Hair follicle dermal papilla cell (primary cell): ENCODE measurements around the gene PLA2G4C. TPM values are rescaled to one million over a fixed set of nuclear protein-coding genes. Genes with fewer than 3 reads are reported as not detected.

Experiments
- total RNA-seq: library from RNA; depleted of rRNA; stranded (reverse); fragments of >200 nt; gene quantifications from 2 replicates; pipeline ENCODE4 v1.2.3, GENCODE V29; 2012

PLA2G4C gene, protein sequence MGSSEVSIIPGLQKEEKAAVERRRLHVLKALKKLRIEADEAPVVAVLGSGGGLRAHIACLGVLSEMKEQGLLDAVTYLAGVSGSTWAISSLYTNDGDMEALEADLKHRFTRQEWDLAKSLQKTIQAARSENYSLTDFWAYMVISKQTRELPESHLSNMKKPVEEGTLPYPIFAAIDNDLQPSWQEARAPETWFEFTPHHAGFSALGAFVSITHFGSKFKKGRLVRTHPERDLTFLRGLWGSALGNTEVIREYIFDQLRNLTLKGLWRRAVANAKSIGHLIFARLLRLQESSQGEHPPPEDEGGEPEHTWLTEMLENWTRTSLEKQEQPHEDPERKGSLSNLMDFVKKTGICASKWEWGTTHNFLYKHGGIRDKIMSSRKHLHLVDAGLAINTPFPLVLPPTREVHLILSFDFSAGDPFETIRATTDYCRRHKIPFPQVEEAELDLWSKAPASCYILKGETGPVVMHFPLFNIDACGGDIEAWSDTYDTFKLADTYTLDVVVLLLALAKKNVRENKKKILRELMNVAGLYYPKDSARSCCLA
- total RNA-seq: 4.7 and 7.7 TPM in 2 replicates

DNA sequence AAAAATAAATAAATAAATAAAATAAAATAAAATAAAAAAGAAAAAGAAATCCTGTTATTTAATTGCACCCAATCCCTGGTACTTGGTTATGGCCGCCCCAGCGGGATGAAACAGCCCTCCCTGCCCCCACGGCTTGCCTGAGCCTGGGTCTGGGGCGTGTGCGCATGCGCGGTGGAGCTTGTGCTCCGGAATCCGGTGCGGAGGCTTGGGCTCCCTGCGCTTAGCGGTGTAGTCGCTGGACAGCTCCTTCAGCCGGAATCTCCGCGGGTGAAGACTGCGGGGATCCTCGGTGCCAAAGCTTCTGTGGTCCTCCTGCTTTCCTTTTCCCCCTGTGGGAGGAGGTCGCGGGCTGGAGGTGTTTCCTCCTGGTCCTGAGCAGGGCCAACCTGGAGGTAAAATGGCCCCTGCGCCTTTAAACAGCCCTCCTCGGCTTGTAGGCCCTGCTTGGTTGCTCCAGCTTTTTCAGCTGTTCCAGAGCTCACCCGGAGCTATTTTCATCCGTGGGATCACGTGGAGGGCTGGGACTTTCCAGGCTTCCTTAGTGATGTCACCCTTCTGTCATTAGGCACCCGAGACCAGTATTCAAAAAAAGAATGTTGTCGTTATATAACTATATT lies at the start of gene PLA2G4C:
Gene PLA2G4C, minus strand, starts transcription at position 468 of the 617 bp plus-strand sequence. CDS start 4,288 bp downstream, outside the sequence.

GRCh38 chr19:48043675-48044258 lies 66.8 kb downstream of the PLA2G4C start, which contains the start of gene CABP5:
CABP5 (minus strand) TSS chr19:48044079; CDS start chr19:48043922, 157 bp downstream.

Other genes with a start within 250 kb of the PLA2G4C start
- gene SULT2A1, start 224.5 kb downstream of the PLA2G4C start, total RNA-seq: not detected in 2 replicates
- gene BSPH1, start 118.6 kb downstream of the PLA2G4C start, total RNA-seq: not detected in 2 replicates
- not detected in 2 replicates for gene ELSPBP1, start 116.2 kb downstream of the PLA2G4C start, total RNA-seq
- not detected in 2 replicates for gene CABP5, start 66.7 kb downstream of the PLA2G4C start, total RNA-seq
- 6.3 and 7.5 TPM in 2 replicates for gene LIG1, start 59.5 kb upstream of the PLA2G4C start, total RNA-seq
- 2.4 and 3.1 TPM in 2 replicates for gene ZSWIM9, start 59.9 kb upstream of the PLA2G4C start, total RNA-seq
- gene CARD8, start 145.1 kb upstream of the PLA2G4C start, total RNA-seq: 23.0 and 25.0 TPM in 2 replicates
- 0.24 and 0.32 TPM in 2 replicates for gene ZNF114, start 159.3 kb upstream of the PLA2G4C start, total RNA-seq
- 69.1 and 109 TPM in 2 replicates for gene EMP3, start 214.7 kb upstream of the PLA2G4C start, total RNA-seq